Fibroblast of lung (primary cell): ENCODE measurements around the gene MYMX.

Experiments
- CTCF ChIP-seq, 2 donors: IDR thresholded peaks in 1 of 2; conservative IDR thresholded peaks in 1 of 2; 1 replicate in 1 of 2; 2 replicates in 1 of 2; pipeline ENCODE4 v1.5.1; 2011 to 2012; ENCODE audit warnings: low read length in 2 of 2, control low read depth in 1 of 2, inconsistent platforms in 1 of 2, low read depth in 1 of 2, mild to moderate bottlenecking in 1 of 2
- EZH2 ChIP-seq: IDR thresholded peaks from 2 replicates; pipeline ENCODE4 v1.5.1; 2012; ENCODE audit warnings: low read length, control low read depth, mild to moderate bottlenecking; ENCODE audit errors: missing control alignments

GRCh38 chr6:44253307-44254101, 36.8 kb downstream of the MYMX start:
- peak; percentile 43 to 56 for TF ChIP-seq CTCF (conservative IDR thresholded peaks at IDR 0.05 in 1 of 2, IDR thresholded peaks at IDR 0.05 in 1 of 2; ENCODE audit: low read depth in 1 of 2, low read length in 2 of 2)
- TF ChIP-seq EZH2 = no peak
